NOMO-1 treated with dmso at 0.1 percent for 144 hours (cell line): ENCODE results near the gene TXNRD3.
"Not testable (repeated sequence)": the region's sequence is repeated elsewhere in the genome, so short reads cannot be mapped to it uniquely, and the experiment has no call there.

Source experiments
- DNase-seq: peaks from one replicate; lab custom pipeline; 2025; ENCODE audit not compliant: unreplicated experiment; lab: John Stamatoyannopoulos, UW

The TXNRD3 gene

DNA sequence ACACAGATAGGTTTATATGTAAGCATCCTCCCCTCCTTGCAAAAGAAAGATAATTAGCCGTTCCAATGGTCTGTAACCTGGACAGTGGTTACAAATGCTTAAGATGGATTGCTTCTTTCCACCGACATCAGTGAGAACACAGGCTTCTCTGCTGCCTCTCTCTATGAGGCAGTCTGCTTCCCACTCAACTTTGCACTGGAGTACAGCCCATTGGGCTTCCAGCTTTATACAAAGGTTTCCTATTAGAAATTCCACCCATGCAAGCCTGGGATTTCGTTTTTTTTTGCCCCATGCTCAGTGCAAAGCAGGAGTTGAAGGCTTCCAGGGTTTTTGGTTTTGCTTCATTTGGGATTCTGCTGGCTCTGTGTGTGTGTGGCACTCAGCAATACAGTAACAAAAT, 48.9 kb downstream of the TXNRD3 start:
- no peak for DNase-seq

DNA sequence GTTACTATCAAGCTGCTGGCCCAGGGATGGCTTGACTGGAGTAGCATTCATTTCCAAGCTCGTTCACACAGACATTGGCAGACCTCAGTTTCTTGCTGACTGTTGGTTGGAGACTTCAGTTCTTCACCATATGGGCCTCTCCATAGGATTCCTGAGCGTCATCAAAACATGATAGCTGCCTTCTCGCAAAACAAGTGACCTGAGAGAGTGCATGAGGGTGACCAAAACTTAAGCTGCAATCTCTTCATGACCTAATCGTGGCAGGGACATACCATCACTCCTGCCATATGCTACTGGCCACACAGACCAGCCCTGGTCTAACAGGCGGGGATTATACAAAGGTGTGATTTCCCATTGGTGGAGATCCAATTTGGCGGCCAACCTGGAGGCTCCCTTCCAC, 50.2 kb downstream of the TXNRD3 start:
- DNase-seq: no peak

DNA sequence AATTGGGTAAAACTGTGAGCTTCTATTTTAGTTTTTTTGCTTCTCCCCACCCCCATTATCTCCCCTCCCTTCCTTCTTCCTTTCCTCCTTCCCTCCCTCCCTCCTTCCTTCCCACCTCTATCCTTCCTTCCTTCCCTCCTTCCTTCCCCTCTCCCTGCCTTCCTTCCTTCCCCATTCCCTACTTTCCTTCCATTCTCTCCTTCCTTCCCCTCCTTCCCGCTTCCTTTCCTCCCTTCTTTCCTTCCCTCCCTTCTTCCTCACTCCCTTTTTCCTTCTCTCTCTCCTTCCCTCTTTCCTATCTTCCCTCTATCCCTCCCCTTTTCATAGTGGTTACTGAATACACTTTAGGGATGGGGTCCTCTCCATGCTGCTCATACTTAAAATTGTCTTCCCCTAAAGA, 55.8 kb downstream of the TXNRD3 start:
- DNase-seq: no peak

DNA sequence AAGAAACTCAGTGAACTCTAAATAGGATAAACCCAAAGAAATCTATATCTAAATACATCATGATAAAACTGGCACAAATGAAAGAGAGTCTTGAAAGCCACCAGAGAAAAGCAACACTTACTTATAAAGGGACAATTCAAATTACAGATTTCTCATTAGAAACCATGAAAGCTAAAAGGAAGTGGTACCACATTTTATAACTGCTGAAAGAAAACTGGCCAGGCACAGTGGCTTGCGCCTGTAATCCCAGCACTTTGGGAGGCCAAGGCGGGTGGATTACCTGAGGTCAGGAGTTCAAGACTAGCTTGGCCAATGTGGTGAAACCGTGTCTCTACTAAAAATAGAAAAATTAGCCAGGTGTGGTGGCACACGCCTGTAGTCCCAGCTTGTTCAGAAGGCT, 59.4 kb downstream of the TXNRD3 start:
- DNase-seq: not testable (repeated sequence)

DNA sequence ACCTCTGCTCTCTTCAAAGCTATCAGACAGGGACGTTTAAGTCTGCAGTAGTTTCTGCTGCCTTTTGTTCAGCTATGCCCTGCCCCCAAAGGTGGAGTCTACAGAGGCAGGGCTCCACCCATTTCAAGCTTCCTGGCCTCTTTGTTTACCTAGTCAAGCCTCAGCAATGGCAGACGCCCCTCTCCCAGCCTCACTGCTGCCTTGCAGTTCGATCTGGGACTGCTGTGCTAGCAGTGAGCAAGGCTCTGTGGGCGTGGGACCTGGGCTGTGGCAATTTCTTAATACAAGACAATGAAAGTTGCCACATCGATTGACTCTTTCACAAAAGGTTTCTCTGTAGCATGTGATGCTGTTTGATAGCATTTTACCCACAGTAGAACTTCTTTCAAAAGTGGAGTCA, 63.4 kb downstream of the TXNRD3 start:
- not testable (repeated sequence) for DNase-seq

DNA sequence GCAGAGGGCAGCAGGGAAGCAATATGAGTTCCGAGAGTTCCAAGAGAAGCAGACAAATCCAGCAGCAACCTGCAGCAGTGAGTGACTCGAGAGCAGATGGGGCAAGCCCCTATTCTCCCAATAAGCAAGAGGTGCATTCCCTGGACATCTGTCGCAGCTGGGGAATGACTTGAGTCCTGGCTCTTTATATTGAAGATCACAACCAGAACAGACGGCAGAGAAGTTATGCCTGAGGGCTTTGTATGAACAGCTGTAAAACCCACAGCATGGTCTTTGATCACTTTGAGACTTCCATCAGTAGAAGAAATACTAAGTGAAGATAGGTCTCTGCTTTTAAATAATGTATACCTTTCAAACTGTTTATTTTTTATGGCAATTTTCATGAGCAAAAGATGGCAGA, 72.6 kb downstream of the TXNRD3 start:
- no peak for DNase-seq

DNA sequence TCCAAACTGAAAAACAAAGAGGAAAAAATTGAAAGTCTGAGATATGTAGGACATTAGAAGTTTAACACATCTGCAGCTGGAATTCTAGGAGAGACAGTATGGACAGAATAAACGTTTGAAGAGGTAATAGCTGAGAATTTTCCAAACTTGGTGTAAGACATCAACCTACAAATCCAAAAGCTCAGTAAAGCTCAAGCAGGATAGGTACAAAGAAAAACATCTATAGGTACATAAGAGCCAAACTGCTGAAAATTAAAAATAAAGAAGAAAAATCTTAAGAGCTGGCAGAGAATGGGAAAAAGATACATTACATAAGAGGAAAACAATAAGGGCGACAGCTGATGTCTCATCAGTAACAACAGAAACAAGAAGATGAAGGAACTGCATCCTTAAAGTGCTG, 73.4 kb downstream of the TXNRD3 start:
- DNase-seq: no peak

DNA sequence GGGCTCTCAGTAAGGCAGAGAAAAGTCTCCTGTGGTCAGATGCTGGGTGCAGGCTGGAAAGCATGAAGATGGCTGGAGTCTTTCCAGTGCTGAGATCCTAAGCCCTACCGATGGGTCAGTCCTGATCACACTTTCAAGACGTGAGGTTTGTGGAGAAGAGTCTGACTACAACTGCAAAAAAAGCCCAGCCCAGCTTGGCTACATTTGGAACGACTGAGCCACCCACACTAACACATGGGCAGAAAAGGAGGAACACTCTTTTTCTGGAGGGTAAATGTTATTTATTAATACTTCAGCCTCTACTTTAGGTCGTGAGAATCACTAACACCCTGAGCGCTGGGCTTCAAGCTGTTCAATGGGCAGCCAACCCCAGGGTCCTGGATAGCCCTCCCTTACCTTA, 74.2 kb downstream of the TXNRD3 start:
- no peak for DNase-seq

DNA sequence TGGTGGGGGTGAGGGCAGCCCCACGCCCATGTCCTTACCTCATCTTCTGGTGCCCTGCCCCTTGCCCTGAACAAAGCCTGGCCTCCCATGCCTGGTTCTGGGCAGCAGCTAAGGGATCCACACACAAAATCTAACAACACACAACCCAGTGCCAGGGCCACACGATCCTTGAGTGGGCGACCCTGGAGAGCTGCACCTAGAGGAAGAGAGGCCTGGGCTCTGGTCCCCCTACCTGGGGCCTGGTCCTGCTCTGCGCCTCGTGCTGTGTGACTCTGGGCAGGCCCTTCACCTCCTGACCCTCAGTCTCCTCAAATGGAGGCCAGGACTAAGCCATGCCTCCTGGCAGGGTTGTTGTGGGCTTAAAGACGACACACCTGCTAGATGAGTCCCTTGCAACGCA, 76.2 kb downstream of the TXNRD3 start:
- no peak for DNase-seq

DNA sequence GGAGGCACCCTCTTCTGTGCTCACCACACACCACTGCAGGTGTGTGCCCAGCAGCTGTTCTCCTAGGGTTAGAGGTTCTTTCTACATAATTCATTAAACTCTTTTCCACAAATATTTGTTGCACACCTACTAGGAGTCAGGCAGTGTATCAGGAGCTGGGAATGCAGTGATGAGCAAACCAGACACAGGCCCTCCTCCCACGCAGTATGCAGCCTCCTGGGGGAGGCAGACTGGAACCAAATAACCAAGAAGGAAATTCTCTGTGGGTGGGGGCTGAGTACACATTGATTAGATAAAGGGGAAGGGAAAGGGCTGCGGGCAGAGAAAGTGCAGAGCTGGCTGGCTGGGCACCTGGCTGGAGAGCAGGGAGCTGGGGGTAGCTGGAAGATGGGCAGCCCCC, 77.7 kb downstream of the TXNRD3 start:
- DNase-seq: no peak

DNA sequence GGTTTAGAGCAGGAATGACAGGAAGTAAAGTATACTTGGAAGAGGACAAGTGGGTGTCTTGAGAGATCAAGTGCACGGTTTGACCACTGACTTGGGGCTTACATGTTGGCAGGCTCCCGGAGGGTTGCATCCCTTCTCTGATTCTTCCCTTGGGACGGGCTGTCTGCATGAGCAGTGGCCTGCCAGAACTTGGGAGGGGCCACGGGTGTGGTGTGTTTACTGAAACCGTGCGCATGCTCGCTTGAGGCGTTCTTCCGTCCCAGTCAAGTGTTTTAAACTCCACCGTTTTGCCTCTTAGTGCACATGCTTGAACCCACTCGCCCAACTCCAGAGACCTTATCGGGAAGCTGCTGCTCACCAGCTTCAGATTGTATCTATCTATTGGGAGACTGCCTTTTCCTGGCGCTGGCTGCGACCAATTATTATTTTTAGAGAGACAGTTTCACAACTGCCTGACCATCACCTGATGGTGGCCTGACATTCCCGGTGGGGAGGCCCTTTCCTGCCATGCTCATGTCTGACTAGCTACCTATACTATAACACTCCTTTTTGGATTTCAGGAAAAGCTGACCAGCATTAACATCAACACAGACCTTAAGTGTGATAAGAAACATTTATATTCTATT, 81.3 kb downstream of the TXNRD3 start:
- no peak for DNase-seq

DNA sequence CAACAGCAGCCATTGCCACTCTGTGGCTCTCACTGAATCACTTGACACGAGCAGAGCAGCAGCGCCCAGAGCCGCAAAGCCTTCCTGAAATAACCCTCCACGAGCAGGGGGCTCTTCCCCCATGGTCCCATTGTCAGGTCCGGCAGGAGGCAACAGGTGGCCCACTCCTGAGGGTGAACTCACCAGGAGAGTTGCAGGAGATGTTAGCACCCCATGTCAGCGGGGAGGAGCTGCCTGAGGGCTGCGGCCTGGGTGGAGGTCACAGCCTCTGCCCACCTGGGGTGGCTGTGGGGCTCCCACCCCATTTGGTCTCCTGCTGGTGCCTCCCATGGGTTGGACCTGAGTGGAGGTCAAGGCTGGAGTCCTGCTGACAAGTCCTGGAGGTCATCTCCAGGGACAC, 83.8 kb downstream of the TXNRD3 start:
- DNase-seq: no peak

DNA sequence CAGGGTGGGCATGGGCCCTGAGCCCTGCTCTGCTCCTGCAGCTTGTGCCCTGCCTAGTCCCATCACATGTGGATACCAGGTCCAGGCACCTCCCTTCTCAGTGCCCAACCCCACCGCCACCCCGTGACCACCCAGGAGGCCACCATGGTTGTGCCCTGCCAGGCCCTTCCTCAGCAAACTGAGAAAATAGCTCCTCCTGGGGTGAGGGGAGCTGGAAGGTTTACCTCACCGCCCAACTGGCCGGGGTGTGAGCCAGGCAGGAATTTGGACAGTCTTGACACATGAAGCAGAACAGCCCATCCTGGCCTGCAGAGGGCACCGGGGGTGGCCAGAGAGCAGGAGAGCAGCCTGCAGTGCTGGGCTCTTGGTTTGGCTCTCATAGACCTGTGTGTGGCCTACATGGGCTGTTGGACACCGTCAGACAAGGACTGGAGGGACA, 84.8 kb downstream of the TXNRD3 start:
- DNase-seq: no peak

DNA sequence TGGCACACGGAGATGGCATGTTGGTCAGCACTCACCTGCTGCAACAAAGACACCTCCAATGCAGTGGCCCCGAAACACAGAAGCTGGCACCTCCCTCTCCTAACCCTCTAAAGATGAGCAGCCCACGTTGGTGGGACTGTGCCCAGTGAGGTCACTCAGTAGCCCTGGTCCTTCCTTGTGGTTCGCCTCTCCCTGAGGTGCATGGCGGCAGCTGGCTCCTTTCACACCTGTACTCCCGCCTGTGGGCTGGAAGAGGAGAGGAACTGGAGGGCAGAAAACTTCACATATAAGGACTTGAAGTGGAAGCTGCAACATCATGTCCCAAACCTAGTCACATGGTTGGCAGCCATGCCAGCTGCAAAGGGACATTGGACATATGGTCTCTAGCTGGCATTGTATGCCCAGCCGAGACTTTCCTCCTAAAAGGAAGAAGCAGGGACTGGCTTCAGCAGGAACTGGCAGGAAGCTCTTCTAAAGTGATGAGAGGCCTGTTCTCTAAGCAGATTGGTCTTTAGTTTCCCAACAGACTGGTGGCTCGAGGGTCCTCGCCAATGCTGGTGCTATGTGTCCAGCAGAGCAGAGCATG, 85.4 kb downstream of the TXNRD3 start:
- DNase-seq: no peak

DNA sequence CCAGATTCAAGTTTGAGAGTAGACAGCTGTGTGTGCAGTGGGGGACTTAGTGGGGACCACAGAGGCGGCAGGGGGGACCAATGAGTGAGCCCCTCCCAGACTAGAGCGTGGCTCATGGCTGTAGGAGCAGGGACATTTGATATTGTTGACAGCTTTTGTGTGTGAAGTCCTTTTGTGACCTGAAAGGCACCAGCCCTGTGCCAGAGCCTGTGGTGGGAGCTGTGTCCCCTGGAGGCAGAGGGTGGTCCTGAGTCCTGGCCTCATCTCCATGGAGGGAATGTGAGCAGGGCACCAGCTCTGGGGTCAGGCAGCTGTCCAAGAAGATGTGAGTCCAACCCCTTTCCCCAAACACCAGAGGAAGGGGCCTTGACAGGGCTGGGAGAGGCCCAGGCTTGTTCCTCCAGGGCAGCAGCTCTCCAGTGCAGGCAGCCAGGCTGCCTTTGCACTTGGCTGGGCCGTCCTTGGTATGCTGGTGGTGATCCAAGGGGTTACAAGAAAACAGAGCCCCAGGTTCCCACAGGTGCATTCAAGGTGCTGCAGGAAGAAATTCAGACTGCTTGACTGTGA, 86.1 kb downstream of the TXNRD3 start:
- DNase-seq: no peak

DNA sequence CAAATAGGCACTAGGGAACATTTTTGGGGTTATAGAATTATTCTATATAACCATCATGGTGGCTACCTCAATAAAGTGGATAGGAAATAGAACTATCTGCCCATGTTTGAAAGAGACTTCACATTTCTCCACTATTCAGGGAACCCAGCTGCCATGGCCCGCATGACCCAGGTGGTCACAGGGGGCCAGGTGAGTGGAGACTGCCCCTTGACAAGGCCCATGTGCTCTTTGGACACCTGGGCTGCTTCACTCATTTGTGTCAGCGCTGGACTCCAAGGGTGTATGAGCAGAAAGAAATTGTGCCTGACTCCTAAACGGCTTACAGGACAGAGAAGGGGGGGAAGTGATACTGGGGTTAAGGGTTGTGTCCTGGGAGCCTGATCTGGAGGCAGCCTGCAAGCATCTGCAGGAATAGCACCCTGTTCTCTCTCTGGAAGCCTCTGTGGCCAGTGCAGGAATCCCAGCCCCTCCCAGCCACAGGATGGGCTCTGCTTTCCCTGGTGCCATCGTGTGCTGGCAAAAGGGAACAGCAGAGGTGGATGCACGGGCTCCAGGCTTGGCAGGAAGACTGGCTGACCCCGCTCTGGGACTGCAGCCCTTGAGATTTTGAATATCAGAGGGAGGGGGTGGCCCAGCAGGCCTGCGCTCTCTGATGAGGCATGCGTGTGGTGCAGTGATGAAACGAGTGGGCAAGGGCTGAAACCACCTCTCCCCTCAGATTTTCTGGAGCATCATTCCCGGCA, 87.1 kb downstream of the TXNRD3 start:
- no peak for DNase-seq

DNA sequence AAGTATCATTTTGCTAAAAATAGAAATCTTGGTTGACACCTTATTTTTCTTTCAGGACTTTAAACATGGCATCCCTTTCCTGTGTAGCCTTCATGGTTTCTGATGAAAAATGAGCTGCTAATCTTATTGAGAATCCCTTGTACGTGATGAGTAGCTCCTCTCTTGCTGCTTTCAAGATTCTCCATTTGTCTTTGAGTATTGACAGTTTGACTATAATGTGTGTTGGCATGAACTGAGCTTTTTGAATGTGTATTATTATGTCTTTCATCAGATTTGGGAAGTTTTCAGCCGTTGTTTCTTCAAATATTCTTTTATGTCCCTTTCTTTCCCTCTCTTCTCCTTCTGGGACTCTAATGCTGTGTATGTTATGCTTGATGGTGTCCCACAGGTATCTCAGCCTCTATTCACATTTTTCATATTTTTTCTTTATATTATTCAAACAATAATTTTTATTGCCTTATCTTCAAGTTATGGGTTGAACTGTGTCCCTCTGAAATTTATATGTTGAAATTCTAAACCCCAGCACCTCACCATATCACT, 92.1 kb downstream of the TXNRD3 start:
- DNase-seq: no peak

DNA sequence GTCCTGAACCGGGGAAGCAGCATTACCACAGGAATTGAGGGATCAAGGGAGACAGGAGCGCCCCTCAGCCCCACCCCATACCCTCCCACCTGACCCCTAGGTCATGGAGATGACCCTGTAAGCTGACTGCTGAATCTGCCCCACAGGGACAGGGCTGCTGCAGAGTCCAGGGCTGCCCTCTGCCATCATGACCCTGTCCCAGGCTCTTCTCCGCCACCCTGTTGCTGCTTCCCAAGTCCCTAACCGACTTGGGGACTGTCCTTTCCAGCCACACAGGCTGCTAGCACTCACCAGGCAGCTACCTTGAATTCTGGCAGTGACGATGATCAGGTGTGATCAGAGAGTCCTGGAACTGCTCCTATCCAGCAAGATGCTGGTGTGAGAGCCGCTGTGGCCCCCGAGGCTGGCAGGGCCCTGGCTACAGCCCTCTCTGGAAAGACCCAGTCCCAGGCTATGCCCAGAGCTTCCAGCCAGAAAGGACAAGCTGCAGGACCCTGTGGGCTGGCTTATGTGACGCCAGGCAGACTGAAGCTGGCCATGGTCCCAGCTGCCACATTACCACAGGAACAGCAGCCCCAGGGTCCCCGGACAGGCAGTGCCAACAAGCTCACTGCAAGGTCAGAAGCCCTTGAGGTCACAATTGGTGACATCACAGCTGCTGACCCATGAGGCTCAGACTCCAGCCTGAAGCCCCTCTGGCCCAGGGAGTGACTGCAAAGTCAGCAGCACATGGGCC, 96.4 kb downstream of the TXNRD3 start, which contains the start of gene C3orf22:
Gene C3orf22 (minus strand): TSS at position 597 of the 736 bp plus-strand sequence. CDS start 5,542 bp downstream, outside the sequence.
- DNase-seq: no peak

DNA sequence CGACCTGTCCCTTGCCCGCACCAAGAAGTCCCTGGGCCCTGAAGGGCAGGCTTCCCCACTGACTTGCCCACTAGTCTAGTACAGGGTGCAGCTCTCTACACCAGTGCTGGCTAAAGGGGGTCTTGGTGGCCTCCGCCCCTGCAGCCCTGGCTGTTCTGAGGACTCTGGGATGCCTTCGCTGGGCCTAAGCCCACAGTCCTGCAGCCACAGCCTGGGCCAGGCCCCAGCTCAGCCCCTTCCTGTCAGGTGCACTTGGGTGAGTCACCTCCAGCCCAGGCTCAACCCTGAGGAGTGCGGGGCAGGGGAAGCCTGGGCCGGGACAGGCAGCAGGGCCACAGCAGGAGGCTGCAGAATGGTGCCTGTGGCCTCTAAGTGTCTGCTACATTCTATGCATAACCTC, 97.2 kb downstream of the TXNRD3 start:
- no peak for DNase-seq

DNA sequence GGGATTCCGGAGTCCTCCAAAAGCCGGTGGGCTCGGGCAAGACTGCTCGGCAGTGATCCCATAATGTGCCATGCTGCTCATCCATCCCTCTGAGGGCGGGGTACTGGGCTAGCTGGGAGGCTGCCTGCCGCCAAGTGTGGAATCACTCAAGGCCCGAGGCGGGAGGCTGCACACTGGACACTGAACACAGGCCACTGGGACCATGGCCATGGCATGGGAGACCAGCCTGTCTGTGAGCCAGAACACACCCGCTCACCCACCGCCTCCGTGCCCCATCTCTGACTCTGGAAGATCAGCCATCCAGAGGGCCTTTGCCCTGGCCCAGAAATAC, 97.5 kb downstream of the TXNRD3 start:
- DNase-seq: no peak
